Hepatocyte (in vitro differentiated cells): Measurements from ENCODE around the gene MBP.

ENCODE experiments used
- CTCF ChIP-seq: fragments of 200-600 bp; sonication (generic); IDR thresholded peaks from 2 replicates; pipeline ENCODE4 v1.5.1; 2016; ENCODE audit warnings: antibody characterized with exemption, mild to moderate bottlenecking; ENCODE audit not compliant: poor library complexity
- EZH2 ChIP-seq: fragments of 200-600 bp; sonication (generic); IDR thresholded peaks from 2 replicates; pipeline ENCODE4 v1.6.1; 2016; ENCODE audit warnings: antibody characterized with exemption, mild to moderate bottlenecking, borderline replicate concordance
- EZH2phosphoT487 ChIP-seq: fragments of 200-600 bp; sonication (generic); IDR thresholded peaks from one replicate; pipeline ENCODE4 v1.6.1; 2018; ENCODE audit warnings: antibody characterized with exemption, mild to moderate bottlenecking, low read depth, moderate library complexity; ENCODE audit not compliant: unreplicated experiment, severe bottlenecking

DNA sequence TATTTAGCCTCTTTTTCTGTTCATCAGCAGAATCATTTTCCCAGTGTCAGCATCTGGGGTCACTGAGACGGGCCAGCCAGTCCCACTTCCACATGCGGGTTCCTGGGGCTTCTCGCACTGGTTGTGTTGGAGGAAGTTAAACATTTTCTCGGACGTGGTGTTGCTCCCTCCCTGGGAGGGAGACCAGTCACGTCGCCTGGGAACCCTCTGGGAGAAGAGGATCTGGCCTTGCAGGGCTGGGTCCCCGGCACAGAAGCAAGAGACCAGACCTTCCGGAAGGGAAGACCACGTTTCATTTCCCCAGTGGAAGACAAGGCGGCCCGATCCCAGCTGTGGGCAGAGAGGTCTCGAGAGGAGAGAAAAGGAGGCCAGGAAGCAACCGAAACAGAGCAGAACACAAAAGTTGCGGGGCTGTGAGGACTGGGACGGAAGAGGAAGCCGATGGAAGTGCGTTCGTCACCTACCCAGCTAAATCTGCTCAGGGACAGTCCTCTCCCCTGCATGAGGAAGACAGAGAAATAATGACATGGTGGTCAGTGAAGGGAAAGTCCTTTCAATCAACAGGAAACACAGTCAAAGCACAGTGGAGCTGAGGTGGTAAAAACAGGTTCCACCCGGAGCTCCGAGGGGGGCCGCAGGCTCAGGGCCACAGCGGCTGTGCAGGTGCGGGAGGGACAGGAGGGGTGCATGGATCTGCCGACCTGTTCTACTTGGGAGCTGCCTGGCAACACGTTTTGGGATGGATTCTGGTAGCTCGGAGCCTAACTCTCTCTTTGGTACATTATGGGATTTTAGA lies 144.4 kb downstream of the MBP start:
- TF ChIP-seq CTCF (no peak), EZH2 (no peak), EZH2phosphoT487 (no peak)
